IMR-90 (cell line): ENCODE results near the gene PLEKHA8. TPM values are rescaled to one million over a fixed set of nuclear protein-coding genes. Genes with fewer than 3 reads are reported as not detected.

ENCODE experiments used
- ATAC-seq: fragments of 200-7000 bp; cut with Tn5 transposase; 2 replicates; pipeline ENCODE4 v1.9.1; 2020; ENCODE audit warnings: low read depth, mild to moderate bottlenecking, moderate library complexity
- BruUV-seq: library from RNA; stranded (reverse); fragments of 400-500 nt; replicated peaks from 2 replicates; lab custom pipeline; 2021; lab: Mats Ljungman, UMichigan
- CTCF ChIA-PET: fragments of 300-600 bp; formaldehyde crosslinking; extraction: SDS; loops from one replicate; lab custom pipeline; 2021; ENCODE audit warnings: antibody characterized with exemption; lab: Yijun Ruan, JAX
- POLR2A ChIA-PET: fragments of 300-600 bp; sonication (Branson Sonifier 250); formaldehyde crosslinking; loops from one replicate; lab custom pipeline; 2022; ENCODE audit warnings: antibody characterized with exemption; ENCODE audit not compliant: unreplicated experiment; lab: Charles Lee
- DNase-seq: peaks from one replicate; pipeline ENCODE4 v3.0.0; 2013
- H2AFZ ChIP-seq: replicated peaks from 2 replicates; pipeline ENCODE3; 2013; ENCODE audit warnings: low read length, mild to moderate bottlenecking; ENCODE audit not compliant: poor library complexity
- H2AK5ac ChIP-seq: 2 replicates; pipeline ENCODE4 v1.6.1; 2013; ENCODE audit warnings: low read depth, low read length, inconsistent platforms
- H2AK9ac ChIP-seq: replicated peaks from 2 replicates; pipeline ENCODE3; 2013; ENCODE audit warnings: mild to moderate bottlenecking, low read depth, low read length, moderate library complexity; ENCODE audit not compliant: poor library complexity
- H2BK120ac ChIP-seq: 2 replicates; pipeline ENCODE4 v1.6.1; 2013; ENCODE audit warnings: low read depth, low read length, inconsistent platforms
- H2BK15ac ChIP-seq: 3 replicates; pipeline ENCODE4 v1.6.1; 2013; ENCODE audit warnings: low read depth, low read length, inconsistent platforms
- H2BK20ac ChIP-seq: 2 replicates; pipeline ENCODE4 v1.6.1; 2013; ENCODE audit warnings: low read depth, mild to moderate bottlenecking, inconsistent platforms, low read length, moderate library complexity
- H2BK5ac ChIP-seq: 2 replicates; pipeline ENCODE4 v1.6.1; 2013; ENCODE audit warnings: mild to moderate bottlenecking, low read depth, low read length, inconsistent platforms; ENCODE audit not compliant: poor library complexity, severe bottlenecking
- H3K14ac ChIP-seq: replicated peaks from 2 replicates; pipeline ENCODE4 v1.6.1; 2013; ENCODE audit warnings: low read depth, low read length, inconsistent platforms
- H3K18ac ChIP-seq: 2 replicates; pipeline ENCODE4 v1.6.1; 2013; ENCODE audit warnings: low read depth, low read length, control low read depth
- H3K23ac ChIP-seq: 2 replicates; pipeline ENCODE4 v1.6.1; 2013; ENCODE audit warnings: low read depth, low read length, inconsistent platforms
- H3K27ac ChIP-seq: 2 replicates; pipeline ENCODE4 v1.5.1; 2013; ENCODE audit warnings: mild to moderate bottlenecking, control low read depth, low read length; ENCODE audit not compliant: insufficient read depth
- H3K27me3 ChIP-seq: 2 replicates; pipeline ENCODE4 v1.6.1; 2013; ENCODE audit warnings: low read length; ENCODE audit not compliant: control insufficient read depth, insufficient read depth
- H3K36me3 ChIP-seq: 2 replicates; pipeline ENCODE4 v1.6.1; 2013; ENCODE audit warnings: low read length, mixed read lengths; ENCODE audit not compliant: control insufficient read depth, insufficient read depth
- H3K4ac ChIP-seq: 2 replicates; pipeline ENCODE4 v1.6.1; 2013; ENCODE audit warnings: low read depth, low read length, inconsistent platforms
- H3K4me1 ChIP-seq: 2 replicates; pipeline ENCODE4 v1.6.1; 2013; ENCODE audit warnings: low read length, mixed read lengths; ENCODE audit not compliant: control insufficient read depth, insufficient read depth
- H3K4me2 ChIP-seq: 2 replicates; pipeline ENCODE4 v1.6.1; 2013; ENCODE audit warnings: low read depth, mild to moderate bottlenecking, control low read depth, low read length, moderate library complexity
- H3K4me3 ChIP-seq: 2 replicates; pipeline ENCODE4 v1.5.1; 2013; ENCODE audit warnings: low read depth, mild to moderate bottlenecking, control low read depth, low read length, moderate library complexity; ENCODE audit not compliant: insufficient read depth
- H3K56ac ChIP-seq: 2 replicates; pipeline ENCODE4 v1.6.1; 2013; ENCODE audit warnings: low read length, inconsistent platforms; ENCODE audit not compliant: insufficient read depth; ENCODE audit errors: extremely low read depth
- H3K79me1 ChIP-seq, 2 experiments: 2 replicates each; pipeline ENCODE4 v1.6.1; 2013; ENCODE audit warnings: low read length in 2 of 2, inconsistent platforms in 1 of 2, low read depth in 1 of 2
- H3K9ac ChIP-seq: 2 replicates; pipeline ENCODE4 v1.6.1; 2013; ENCODE audit warnings: low read depth, low read length, control low read depth
- H3K9me1 ChIP-seq: 2 replicates; pipeline ENCODE4 v1.6.1; 2013; ENCODE audit warnings: low read length, inconsistent platforms; ENCODE audit not compliant: insufficient read depth
- H3K9me3 ChIP-seq: 2 replicates; pipeline ENCODE4 v1.6.1; 2013; ENCODE audit warnings: low read length; ENCODE audit not compliant: control insufficient read depth, insufficient read depth
- H4K20me1 ChIP-seq: 2 replicates; pipeline ENCODE4 v1.6.1; 2013; ENCODE audit warnings: low read length, inconsistent platforms; ENCODE audit not compliant: insufficient read depth
- H4K5ac ChIP-seq: 2 replicates; pipeline ENCODE4 v1.6.1; 2013; ENCODE audit warnings: mild to moderate bottlenecking, low read depth, low read length, control low read depth
- H4K8ac ChIP-seq, 2 experiments: 2 replicates each; pipeline ENCODE4 v1.6.1; 2013; ENCODE audit warnings: low read depth in 2 of 2, low read length in 2 of 2, control low read depth in 1 of 2, inconsistent platforms in 1 of 2
- H4K91ac ChIP-seq: 2 replicates; pipeline ENCODE4 v1.6.1; 2013; ENCODE audit warnings: low read depth, low read length, inconsistent platforms; ENCODE audit not compliant: insufficient read depth
- FOS ChIP-seq: fragments of 150-350 bp; IDR thresholded peaks from 2 replicates; pipeline ENCODE4 v1.6.1; 2016; ENCODE audit warnings: low read depth, low read length
- MXI1 ChIP-seq: IDR thresholded peaks from 2 replicates; pipeline ENCODE4 v1.6.1; 2012; ENCODE audit warnings: low read depth, mild to moderate bottlenecking, low read length, moderate library complexity, borderline replicate concordance
- WGBS, 2 experiments: methylation state at CpG; one replicate each; pipeline versions ENCODE4 v1.1.5 to v1.1.7; 2013; ENCODE audit warnings: missing lambda C conversion rate in 2 of 2; ENCODE audit not compliant: insufficient read length in 1 of 2; ENCODE audit errors: extremely low coverage in 2 of 2; 5-methylcytosine and 5-hydroxymethylcytosine counted together
- dilution Hi-C: fragments of 300-500 bp; cut with HindIII; formaldehyde crosslinking; loops from one replicate; pipeline ENCODE4 v1.14.3; 2018; ENCODE audit warnings: low sequenced_read_pairs; ENCODE audit not compliant: unreplicated experiment
- in situ Hi-C: fragments of 300-500 bp; cut with MboI; formaldehyde crosslinking; loops from 3 replicates; pipeline ENCODE4 v1.14.3; 2019; ENCODE audit warnings: low sequenced_read_pairs, inconsistent platforms, mixed read lengths
- intact Hi-C: fragments of 100-400 bp; cut with micrococcal nuclease; formaldehyde crosslinking; loops from 2 replicates; pipeline ENCODE4 v1.10.0; 2022
- polyA plus RNA-seq, 3 experiments: library from polyadenylated mRNA; depleted of rRNA; stranded (reverse); fragments of >200 nt; gene quantifications; 2 replicates each; pipeline ENCODE4 v1.2.3, GENCODE V29; 2012; ENCODE audit warnings: low replicate concordance in 1 of 3
- total RNA-seq: library from RNA; depleted of rRNA; stranded (reverse); fragments of >200 nt; gene quantifications from 2 replicates; pipeline ENCODE4 v1.2.3, GENCODE V29; 2012

Gene PLEKHA8
- total and polyA plus RNA-seq, 2 of the 4 experiments (the other 2 are of a cell fraction): 3.6 to 9.7 TPM

GRCh38 chr7:30079880-30080279 lies 51.7 kb downstream of the PLEKHA8 start:
- Histone ChIP-seq H3K4me2 (no peak overlapping the region), H2BK20ac (no peak overlapping the region), H3K79me1 (no peaks in the 10 kb centered on the region), H3K27me3 (no peaks in the 10 kb centered on the region), H4K8ac (no peak overlapping the region), H3K4ac (no peak overlapping the region), H4K20me1 (no peaks in the 10 kb centered on the region), H2BK120ac (no peak overlapping the region), H3K9ac (no peak overlapping the region), H3K36me3 (peaks cover 6% of the 10 kb centered on the region), H4K91ac (no peak overlapping the region), H3K14ac (no peak overlapping the region), H2BK5ac (no peak overlapping the region), H3K4me1 (no peaks in the 10 kb centered on the region), H3K9me3 (no peaks in the 10 kb centered on the region), H3K4me3 (no peak overlapping the region), H2AK5ac (no peak overlapping the region), H3K27ac (no peak overlapping the region), H2AK9ac (no peak overlapping the region), H3K18ac (no peak overlapping the region), H4K5ac (no peak overlapping the region), H3K56ac (no peak overlapping the region), H2AFZ (no peak overlapping the region), H3K9me1 (no peaks in the 10 kb centered on the region), H3K23ac (no peak overlapping the region), H2BK15ac (no peak overlapping the region)
- in situ Hi-C loops: loop anchor here (10.0 kb wide), 1 partner anchor 205 kb away; no protein-coding TSS in a partner anchor
- no CpG with 5 or more reads among the region's 2 CpGs for WGBS, 2 experiments
- DNase-seq (no peak), ATAC-seq (no peak)
- POLR2A ChIA-PET: no interaction called here
- TF ChIP-seq MXI1: no peak
- no peak for TF ChIP-seq FOS
- BruUV-seq: no TSS peak
- dilution Hi-C loops: no loop called here
- intact Hi-C loops: no loop called here
- CTCF ChIA-PET: no interaction called here
